DND-41 (cell line): Measurements from ENCODE around the gene DNAJC5.

Experiments
- EZH2 ChIP-seq: IDR thresholded peaks from 3 replicates; pipeline ENCODE4 v1.6.1; 2012; ENCODE audit warnings: borderline replicate concordance, low read depth, mild to moderate bottlenecking, moderate library complexity, low read length, inconsistent platforms; ENCODE audit not compliant: severe bottlenecking
- TF ChIP-seq, protein P1 (sequence below): IDR thresholded peaks from 2 replicates; pipeline ENCODE4 v1.5.1; 2012; ENCODE audit warnings: borderline replicate concordance, low read length, moderate library complexity, mild to moderate bottlenecking; ENCODE audit not compliant: poor library complexity, severe bottlenecking; ENCODE audit errors: extremely low read depth

DNA sequence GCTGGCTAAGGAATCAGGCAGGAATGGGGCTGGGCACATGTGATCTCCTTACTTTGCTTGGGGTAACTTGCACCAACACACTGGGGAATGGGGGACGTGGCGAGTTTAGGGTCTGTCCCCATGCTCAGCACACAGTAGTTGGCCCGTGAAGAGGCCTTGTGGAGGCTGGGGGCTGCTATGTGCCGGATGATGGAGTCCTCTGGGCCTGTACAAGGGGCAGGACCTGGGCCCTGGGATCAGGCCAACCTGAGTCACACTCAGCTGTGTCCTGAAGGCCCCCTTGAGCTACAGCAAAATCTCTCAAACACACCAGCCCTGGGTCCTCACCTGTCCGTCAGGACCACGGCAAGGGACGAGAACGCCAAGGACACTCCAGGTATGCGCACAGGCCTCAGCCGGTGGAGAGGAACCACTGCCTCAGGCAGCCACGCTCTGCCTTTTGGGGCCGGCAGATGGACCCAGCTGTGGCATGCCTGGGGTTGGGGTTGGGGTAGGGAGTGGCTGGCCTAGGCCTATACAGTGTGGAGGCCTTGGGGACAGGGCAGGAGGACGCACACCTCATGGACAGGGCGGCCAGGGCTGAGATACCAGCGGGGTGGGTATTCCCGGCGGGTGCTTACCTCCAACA lies 50.2 kb downstream of the DNAJC5 start:
- TF ChIP-seq, protein P1, sequence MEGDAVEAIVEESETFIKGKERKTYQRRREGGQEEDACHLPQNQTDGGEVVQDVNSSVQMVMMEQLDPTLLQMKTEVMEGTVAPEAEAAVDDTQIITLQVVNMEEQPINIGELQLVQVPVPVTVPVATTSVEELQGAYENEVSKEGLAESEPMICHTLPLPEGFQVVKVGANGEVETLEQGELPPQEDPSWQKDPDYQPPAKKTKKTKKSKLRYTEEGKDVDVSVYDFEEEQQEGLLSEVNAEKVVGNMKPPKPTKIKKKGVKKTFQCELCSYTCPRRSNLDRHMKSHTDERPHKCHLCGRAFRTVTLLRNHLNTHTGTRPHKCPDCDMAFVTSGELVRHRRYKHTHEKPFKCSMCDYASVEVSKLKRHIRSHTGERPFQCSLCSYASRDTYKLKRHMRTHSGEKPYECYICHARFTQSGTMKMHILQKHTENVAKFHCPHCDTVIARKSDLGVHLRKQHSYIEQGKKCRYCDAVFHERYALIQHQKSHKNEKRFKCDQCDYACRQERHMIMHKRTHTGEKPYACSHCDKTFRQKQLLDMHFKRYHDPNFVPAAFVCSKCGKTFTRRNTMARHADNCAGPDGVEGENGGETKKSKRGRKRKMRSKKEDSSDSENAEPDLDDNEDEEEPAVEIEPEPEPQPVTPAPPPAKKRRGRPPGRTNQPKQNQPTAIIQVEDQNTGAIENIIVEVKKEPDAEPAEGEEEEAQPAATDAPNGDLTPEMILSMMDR = no peak
- TF ChIP-seq EZH2 = no peak
